ENCODE measurements around the gene BACH2. TPM values are rescaled to one million over a fixed set of nuclear protein-coding genes. Genes with fewer than 3 reads are reported as not detected.

Gene BACH2
- total and polyA plus RNA-seq, 2 of the 8 experiments (the other 6 are each of a cell fraction or from before 2014, with no cell fraction given) = 1.9 to 5.9 TPM

GRCh38 chr6:89924231-89924630 lies 372.4 kb downstream of the BACH2 start:
- Histone ChIP-seq H3K23me2 (ENCODE audit: low read depth, low read length) (no peaks in the 10 kb centered on the region), H2BK120ac (replicated peaks; ENCODE audit: low read depth, low read length) (no peak overlapping the region), H3K9me3 (ENCODE audit: insufficient read depth in 2 of 2, low read depth in 1 of 2, low read length in 1 of 2) (no peaks in the 10 kb centered on the region), H3K79me1 (ENCODE audit: low read depth, low read length) (no peaks in the 10 kb centered on the region), H3K27me3 (replicated peaks in 1 of 4; ENCODE audit: control insufficient read depth in 3 of 4, extremely low read depth in 1 of 4, insufficient read depth in 3 of 4, low read length in 3 of 4) (no peaks in the 10 kb centered on the region), H3K79me2 (ENCODE audit: control insufficient read depth in 1 of 2, insufficient read depth in 2 of 2, low read length in 2 of 2) (no peaks in the 10 kb centered on the region), H3K9ac (replicated peaks in 1 of 4; ENCODE audit: extremely low read depth in 1 of 4, low read depth in 3 of 4, low read length in 3 of 4) (no peak overlapping the region), H3K14ac (ENCODE audit: insufficient read length) (no peak overlapping the region), H3K4me2 (ENCODE audit: insufficient read depth in 1 of 2, low read depth in 2 of 2, low read length in 2 of 2) (no peak overlapping the region), H3K4me3 (ENCODE audit: extremely low read depth in 1 of 4, insufficient read depth in 2 of 4, low read depth in 3 of 4, low read length in 4 of 4) (no peak overlapping the region), H2AK5ac (ENCODE audit: low read depth, low read length) (no peak overlapping the region), H3K27ac (ENCODE audit: low read depth, low read length) (no peak overlapping the region), H3K36me3 (ENCODE audit: control insufficient read depth in 2 of 4, insufficient read depth in 4 of 4, low read length in 3 of 4) (no peaks in the 10 kb centered on the region), H2BK12ac (ENCODE audit: low read depth, low read length) (no peak overlapping the region), H2AFZ (ENCODE audit: low read length) (no peak overlapping the region), H3K23ac (ENCODE audit: insufficient read length) (no peak overlapping the region), H2BK15ac (ENCODE audit: low read length) (no peak overlapping the region), H3K4me1 (replicated peaks in 1 of 4; ENCODE audit: control insufficient read depth in 3 of 4, insufficient read depth in 4 of 4, low read length in 3 of 4) (no peaks in the 10 kb centered on the region; a peak in 1 of 7 replicates), H4K20me1 (replicated peaks in 1 of 2; ENCODE audit: control insufficient read depth in 1 of 2, insufficient read depth in 2 of 2, low read length in 2 of 2) (no peaks in the 10 kb centered on the region), H2BK5ac (ENCODE audit: low read depth, low read length) (no peak overlapping the region), H4K5ac (ENCODE audit: insufficient read length, low read depth, low read length) (no peak overlapping the region), H3K4ac (replicated peaks; ENCODE audit: insufficient read length, low read depth, low read length) (no peak overlapping the region), H4K8ac (ENCODE audit: extremely low read depth, insufficient read depth, low read length) (no peak overlapping the region), H2BK20ac (ENCODE audit: low read length) (no peak overlapping the region), H3K18ac (ENCODE audit: extremely low read depth, low read length) (no peak overlapping the region), H4K91ac (replicated peaks; ENCODE audit: insufficient read length, low read length) (no peak overlapping the region), H3K56ac (replicated peaks; ENCODE audit: insufficient read length, low read depth, low read length) (no peak overlapping the region)
- POLR2A ChIA-PET (ENCODE audit: partially characterized antibody) = no interaction called here
- WGBS, 2 experiments (ENCODE audit: extremely low coverage in 1 of 2, insufficient coverage in 1 of 2, insufficient read length in 1 of 2, insufficient replicate concordance in 2 of 2, low coverage in 1 of 2, low lambda C conversion rate in 2 of 2, missing lambda C conversion rate in 1 of 2) = 79% methylated on average over 5 of the region's 5 CpGs; no CpG with 5 or more reads in 1 of the 2 experiments
- FAIRE-seq = no peak
- CTCF ChIA-PET (ENCODE audit: partially characterized antibody) = interaction anchor here (0.6 to 2.2 kb wide), 2 partner anchors 17 to 710 kb away, joined by 3 to 7 read pairs; no protein-coding TSS in a partner anchor
- DNase-seq (ENCODE audit: low read depth in 1 of 2, low spot score in 2 of 2) = no peak
- TF ChIP-seq, protein P1, sequence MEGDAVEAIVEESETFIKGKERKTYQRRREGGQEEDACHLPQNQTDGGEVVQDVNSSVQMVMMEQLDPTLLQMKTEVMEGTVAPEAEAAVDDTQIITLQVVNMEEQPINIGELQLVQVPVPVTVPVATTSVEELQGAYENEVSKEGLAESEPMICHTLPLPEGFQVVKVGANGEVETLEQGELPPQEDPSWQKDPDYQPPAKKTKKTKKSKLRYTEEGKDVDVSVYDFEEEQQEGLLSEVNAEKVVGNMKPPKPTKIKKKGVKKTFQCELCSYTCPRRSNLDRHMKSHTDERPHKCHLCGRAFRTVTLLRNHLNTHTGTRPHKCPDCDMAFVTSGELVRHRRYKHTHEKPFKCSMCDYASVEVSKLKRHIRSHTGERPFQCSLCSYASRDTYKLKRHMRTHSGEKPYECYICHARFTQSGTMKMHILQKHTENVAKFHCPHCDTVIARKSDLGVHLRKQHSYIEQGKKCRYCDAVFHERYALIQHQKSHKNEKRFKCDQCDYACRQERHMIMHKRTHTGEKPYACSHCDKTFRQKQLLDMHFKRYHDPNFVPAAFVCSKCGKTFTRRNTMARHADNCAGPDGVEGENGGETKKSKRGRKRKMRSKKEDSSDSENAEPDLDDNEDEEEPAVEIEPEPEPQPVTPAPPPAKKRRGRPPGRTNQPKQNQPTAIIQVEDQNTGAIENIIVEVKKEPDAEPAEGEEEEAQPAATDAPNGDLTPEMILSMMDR (IDR thresholded peaks at IDR 0.05; ENCODE audit: control extremely low read depth in 1 of 3, insufficient read depth in 1 of 3, low read depth in 1 of 3, low read length in 3 of 3) = no peak
- TF ChIP-seq SP4 (IDR thresholded peaks at IDR 0.05; ENCODE audit: low read length) (no peak), CHD1 (IDR thresholded peaks at IDR 0.05; ENCODE audit: low read depth, low read length) (no peak), JUN (IDR thresholded peaks at IDR 0.05; ENCODE audit: low read depth, low read length) (no peak), RBBP5 (IDR thresholded peaks at IDR 0.05; ENCODE audit: borderline replicate concordance, low read depth, low read length) (no peak)
